A172 (cell line): ENCODE results near the gene SLC28A2. TPM values are rescaled to one million over a fixed set of nuclear protein-coding genes. Genes with fewer than 3 reads are reported as not detected.
"Not testable (repeated sequence)": the region's sequence is repeated elsewhere in the genome, so short reads cannot be mapped to it uniquely, and the experiment has no call there.

Experiments used
- DNase-seq: peaks from one replicate; pipeline ENCODE4 v3.0.0-alpha.2; 2015; ENCODE audit warnings: low spot score
- total RNA-seq: library from RNA; depleted of rRNA; stranded (reverse); fragments of >200 nt; shearing (Covaris generic); gene quantifications from 2 replicates; pipeline ENCODE4 v1.2.3, GENCODE V29; 2014

SLC28A2 gene
- total RNA-seq, 1 experiment from 2014 or later = not detected

- no peak for DNase-seq
These were observed 10.9 kb downstream of the SLC28A2 start for GRCh38 chr15:45262906-45263461.

- no peak for DNase-seq
These were observed 11.8 kb downstream of the SLC28A2 start for GRCh38 chr15:45263854-45264253.

DNA sequence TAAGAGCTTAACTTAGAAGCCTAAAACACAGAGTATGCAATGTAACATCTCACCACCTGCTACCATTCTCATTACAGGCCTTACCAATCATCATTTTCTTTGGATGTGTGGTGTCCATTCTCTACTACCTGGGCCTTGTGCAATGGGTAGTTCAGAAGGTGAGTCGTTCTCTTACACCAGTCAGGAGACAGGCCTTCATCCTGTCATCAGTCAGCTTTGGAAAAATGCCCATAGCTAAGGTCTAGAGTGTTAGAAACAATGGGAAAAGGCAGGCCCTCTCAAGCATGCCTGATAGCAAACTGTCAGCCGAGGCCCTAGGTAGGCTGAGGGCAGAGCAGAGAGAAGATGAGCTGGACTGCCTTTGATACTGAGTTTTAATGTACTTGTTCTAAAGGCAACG, 13.5 kb downstream of the SLC28A2 start:
- DNase-seq = no peak

DNA sequence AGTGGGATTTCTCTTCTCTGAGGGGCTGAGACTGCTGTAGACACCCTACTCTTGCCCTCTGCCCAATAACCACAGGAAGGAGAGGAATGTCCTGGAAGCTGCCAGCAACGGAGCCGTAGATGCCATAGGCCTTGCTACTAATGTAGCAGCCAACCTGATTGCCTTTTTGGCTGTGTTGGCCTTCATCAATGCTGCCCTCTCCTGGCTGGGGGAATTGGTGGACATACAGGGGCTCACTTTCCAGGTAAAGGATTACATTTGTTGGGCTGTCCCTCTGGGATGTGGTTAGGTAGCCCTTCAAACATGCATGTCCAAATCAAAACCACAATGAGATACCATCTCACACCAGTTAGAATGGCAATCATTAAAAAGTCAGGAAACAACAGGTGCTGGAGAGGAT, 16.1 kb downstream of the SLC28A2 start:
- DNase-seq = no peak

- DNase-seq = no peak
These were observed 22.8 kb downstream of the SLC28A2 start for GRCh38 chr15:45274636-45275380.

DNA sequence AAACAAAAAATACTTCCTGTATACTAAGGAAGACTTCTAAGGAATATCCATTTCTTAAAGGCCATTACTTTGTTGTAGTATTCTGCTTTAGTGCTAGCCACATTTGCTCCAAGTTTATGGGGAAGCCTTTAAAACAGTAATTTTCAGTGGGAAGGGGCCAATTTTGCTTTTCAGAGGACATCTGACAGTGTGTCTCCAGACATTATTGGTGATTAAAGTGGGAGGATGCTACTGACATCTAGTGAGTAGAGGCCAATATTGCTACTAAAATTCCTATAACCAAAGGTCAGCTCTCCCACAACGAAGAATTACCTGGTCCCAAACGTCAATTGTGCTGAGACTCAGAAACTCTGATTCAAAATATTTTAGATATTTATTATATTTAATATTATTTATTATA, 24.8 kb downstream of the SLC28A2 start:
- DNase-seq = peak; percentile 6

- DNase-seq = peak; percentile 96
These were observed 27.1 kb downstream of the SLC28A2 start for GRCh38 chr15:45279024-45279698.

- no peak for DNase-seq
These were observed 33.4 kb downstream of the SLC28A2 start for GRCh38 chr15:45285413-45285812.

DNA sequence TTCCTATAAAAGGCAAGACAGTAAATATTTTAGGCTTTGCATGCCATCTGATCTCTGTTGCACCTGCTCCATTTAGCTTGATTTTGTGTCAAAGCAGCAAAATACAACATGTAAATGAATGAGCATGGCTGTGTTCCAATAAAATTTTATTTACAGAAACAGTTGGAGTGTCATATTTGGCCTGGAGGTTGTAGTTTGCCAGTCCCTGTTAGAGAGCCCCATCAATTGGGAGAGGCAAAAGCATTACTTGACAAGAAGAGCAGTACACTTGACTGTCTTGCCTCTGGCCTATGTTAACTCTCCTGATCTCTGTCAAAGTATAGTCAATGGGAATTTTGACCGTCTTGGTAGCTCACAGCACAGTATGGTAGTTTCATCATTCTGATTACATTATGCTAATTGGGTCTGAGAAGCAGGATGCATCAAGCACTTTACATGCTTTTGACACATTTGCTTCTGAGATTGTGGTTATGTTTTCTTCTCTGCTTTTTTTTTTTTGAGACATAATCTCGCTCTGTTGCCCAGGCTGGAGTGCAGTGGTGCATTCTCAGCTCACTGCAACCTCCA, 35.4 kb downstream of the SLC28A2 start:
- no peak for DNase-seq

- DNase-seq = no peak
These were observed 36.9 kb downstream of the SLC28A2 start for GRCh38 chr15:45288947-45289346.

- DNase-seq = no peak
These were observed 40.0 kb downstream of the SLC28A2 start for GRCh38 chr15:45291822-45292582.

DNA sequence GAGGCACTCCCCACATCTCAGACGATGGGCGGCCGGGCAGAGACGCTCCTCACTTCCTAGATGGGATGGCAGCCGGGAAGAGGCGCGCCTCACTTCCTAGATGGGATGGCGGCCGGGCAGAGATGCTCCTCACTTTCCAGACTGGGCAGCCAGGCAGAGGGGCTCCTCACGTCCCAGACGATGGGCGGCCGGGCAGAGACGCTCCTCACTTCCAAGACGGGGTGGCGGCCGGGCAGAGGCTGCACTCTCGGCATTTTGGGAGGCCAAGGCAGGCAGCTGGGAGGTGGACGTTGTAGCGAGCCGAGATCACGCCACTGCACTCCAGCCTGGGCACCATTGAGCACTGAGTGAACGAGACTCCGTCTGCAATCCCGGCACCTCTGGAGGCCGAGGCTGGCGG, 41.3 kb downstream of the SLC28A2 start:
- not testable (repeated sequence) for DNase-seq

GRCh38 chr15:45298964-45299378, 46.9 kb downstream of the SLC28A2 start:
- DNase-seq = not testable (repeated sequence)

DNA sequence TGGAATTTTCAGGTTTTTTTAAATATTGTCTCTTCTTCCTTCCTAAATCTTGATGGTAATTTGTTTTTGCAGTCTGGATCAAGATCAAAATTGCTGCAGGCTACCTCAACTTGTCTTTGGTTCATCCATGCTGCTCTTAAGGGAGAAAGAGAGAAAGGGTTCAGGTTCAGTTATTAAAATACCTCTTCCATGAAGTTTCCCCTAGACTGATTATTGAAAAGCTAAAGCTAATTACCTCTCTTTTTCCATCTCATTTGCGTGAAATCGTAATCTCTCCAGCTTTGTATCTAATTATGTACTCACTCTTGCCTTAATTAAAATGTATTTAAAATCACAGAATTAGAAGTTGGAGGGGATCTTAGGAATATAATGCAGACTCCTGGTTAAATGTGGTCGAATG, 52.7 kb downstream of the SLC28A2 start:
- no peak for DNase-seq

- no peak for DNase-seq
These were observed 54.1 kb downstream of the SLC28A2 start for GRCh38 chr15:45306105-45306504.

DNA sequence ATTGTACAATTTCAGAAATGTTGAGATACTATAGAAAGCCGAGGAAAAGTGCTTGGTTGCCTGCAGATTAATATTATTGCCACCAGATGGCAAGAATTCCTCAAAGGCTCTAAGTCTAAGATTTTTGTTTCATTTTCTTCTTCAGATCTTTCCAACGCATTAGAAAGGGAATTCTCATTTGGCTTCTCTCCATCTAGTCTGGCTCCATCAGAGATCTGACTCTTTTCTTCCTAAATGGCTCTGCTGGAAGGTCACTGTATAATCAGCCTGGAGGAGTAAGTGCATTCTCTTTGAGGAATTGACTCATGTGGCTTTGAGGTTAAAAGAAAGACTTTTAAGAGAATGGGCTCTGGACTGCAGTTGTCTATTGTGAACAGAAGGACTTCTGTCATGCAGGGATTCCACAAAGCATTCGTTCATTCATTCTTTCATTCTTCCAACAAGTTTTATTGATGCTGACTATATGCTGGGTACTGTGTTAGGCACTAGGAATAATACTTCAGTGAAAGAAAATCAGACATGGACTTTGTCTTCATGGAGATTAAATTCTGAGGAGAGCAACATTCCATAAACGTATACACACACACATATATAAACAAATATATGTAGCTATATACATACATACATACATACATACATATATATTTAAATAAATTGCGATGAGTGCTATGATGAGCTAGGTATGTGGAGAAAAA, 55.3 kb downstream of the SLC28A2 start:
- DNase-seq = peak; percentile 42

GRCh38 chr15:45314117-45314516, 62.1 kb downstream of the SLC28A2 start:
- not testable (repeated sequence) for DNase-seq

DNA sequence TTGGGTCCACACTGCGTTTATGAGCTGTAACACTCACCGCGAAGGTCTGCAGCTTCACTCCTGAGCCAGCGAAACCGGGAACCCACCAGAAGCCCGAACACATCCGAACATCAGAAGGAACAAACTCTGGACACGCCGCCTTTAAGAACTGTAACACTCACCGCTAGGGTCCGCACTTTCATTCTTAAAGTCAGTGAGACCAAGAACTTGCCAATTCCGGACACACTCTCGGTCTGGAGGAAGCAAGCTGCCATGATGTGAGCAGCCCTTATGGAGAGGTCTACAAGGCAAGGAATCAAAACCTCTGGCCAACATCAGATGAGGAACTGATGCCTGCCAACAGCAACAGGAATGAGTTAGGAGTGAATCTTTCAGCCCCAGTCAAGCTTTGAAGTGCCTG, 62.9 kb downstream of the SLC28A2 start:
- DNase-seq = no peak

GRCh38 chr15:45319472-45320214, 67.6 kb downstream of the SLC28A2 start:
- no peak for DNase-seq

- DNase-seq = no peak
These were observed 68.7 kb downstream of the SLC28A2 start for GRCh38 chr15:45320581-45321205.
